Erythroblast (primary cell): ENCODE measurements around the gene ERC2.

Source experiments
- GATA1 ChIP-seq: IDR thresholded peaks from 2 replicates; pipeline ENCODE4 v1.6.1; 2011; ENCODE audit warnings: low read depth, mild to moderate bottlenecking, control low read depth, low read length, moderate library complexity
- POLR2A ChIP-seq: IDR thresholded peaks from 2 replicates; pipeline ENCODE4 v1.6.1; 2011; ENCODE audit warnings: mild to moderate bottlenecking, low read length

- no peak for TF ChIP-seq POLR2A
- no peak for TF ChIP-seq GATA1
Measured at GRCh38 chr3:55649554-55649953, 818.7 kb downstream of the ERC2 start.
